Smooth muscle cell (in vitro differentiated cells): ENCODE measurements around the gene MFSD11. TPM values are rescaled to one million over a fixed set of nuclear protein-coding genes. Genes with fewer than 3 reads are reported as not detected.

Source experiments
- DNase-seq: peaks from one replicate; lab custom pipeline; 2025; ENCODE audit not compliant: unreplicated experiment; lab: John Stamatoyannopoulos, UW
- H2AFZ ChIP-seq: fragments of 200-600 bp; sonication (generic); 2 replicates; pipeline ENCODE4 v1.6.0; 2016; ENCODE audit warnings: antibody characterized with exemption, low read depth, mild to moderate bottlenecking
- H3F3A ChIP-seq: fragments of 200-600 bp; sonication (generic); 2 replicates; pipeline ENCODE4 v1.6.0; 2017; ENCODE audit warnings: antibody characterized with exemption, low read depth
- H3K27ac ChIP-seq: fragments of 200-600 bp; sonication (generic); 2 replicates; pipeline ENCODE4 v1.5.1; 2016; ENCODE audit warnings: low read depth, mild to moderate bottlenecking
- H3K27me3 ChIP-seq: fragments of 200-600 bp; sonication (generic); 2 replicates; pipeline ENCODE4 v1.6.1; 2016; ENCODE audit warnings: low read depth, mild to moderate bottlenecking
- H3K36me3 ChIP-seq: fragments of 200-600 bp; sonication (generic); 2 replicates; pipeline ENCODE4 v1.5.1; 2016; ENCODE audit warnings: low read depth
- H3K4me1 ChIP-seq: fragments of 200-600 bp; sonication (generic); 2 replicates; pipeline ENCODE4 v1.5.1; 2016; ENCODE audit warnings: low read depth
- H3K4me2 ChIP-seq: fragments of 200-600 bp; sonication (generic); 2 replicates; pipeline ENCODE4 v1.6.0; 2016; ENCODE audit warnings: mild to moderate bottlenecking
- H3K4me3 ChIP-seq: fragments of 200-600 bp; sonication (generic); 2 replicates; pipeline ENCODE4 v1.5.1; 2016; ENCODE audit warnings: mild to moderate bottlenecking
- H3K79me2 ChIP-seq: fragments of 200-600 bp; sonication (generic); 2 replicates; pipeline ENCODE4 v1.6.0; 2016; ENCODE audit warnings: low read depth, mild to moderate bottlenecking
- H3K9ac ChIP-seq: fragments of 200-600 bp; sonication (generic); 2 replicates; pipeline ENCODE4 v1.6.0; 2016; ENCODE audit warnings: low read depth
- H3K9me3 ChIP-seq: fragments of 200-600 bp; sonication (generic); replicated peaks from 2 replicates; pipeline ENCODE4 v1.5.1; 2016; ENCODE audit warnings: low read depth
- H4K20me1 ChIP-seq: fragments of 200-600 bp; sonication (generic); 2 replicates; pipeline ENCODE4 v1.6.0; 2016; ENCODE audit warnings: low read depth
- WGBS: methylation state at CpG from one replicate; pipeline ENCODE4 v1.1.7; 2016; ENCODE audit warnings: low lambda C conversion rate; 5-methylcytosine and 5-hydroxymethylcytosine counted together
- polyA plus RNA-seq: library from polyadenylated mRNA; unstranded; fragments of >200 nt; fragmentation: Nextera tagmentation; extraction: Ambion mirVana; gene quantifications from 2 replicates; pipeline ENCODE4 v1.2.1, GENCODE V29; 2016
- total RNA-seq: library from RNA; depleted of rRNA; stranded (reverse); fragments of >200 nt; gene quantifications from 2 replicates; pipeline ENCODE4 v1.2.3, GENCODE V29; 2014
- TF ChIP-seq, protein P1 (sequence below): fragments of 200-600 bp; sonication (generic); IDR thresholded peaks from 2 replicates; pipeline ENCODE4 v1.5.1; 2017; ENCODE audit warnings: borderline replicate concordance, mild to moderate bottlenecking, antibody characterized with exemption; ENCODE audit not compliant: insufficient read depth, poor library complexity, severe bottlenecking

MFSD11 gene
- total and polyA plus RNA-seq, 2 experiments from 2014 or later = 28.1 to 56.6 TPM

DNA sequence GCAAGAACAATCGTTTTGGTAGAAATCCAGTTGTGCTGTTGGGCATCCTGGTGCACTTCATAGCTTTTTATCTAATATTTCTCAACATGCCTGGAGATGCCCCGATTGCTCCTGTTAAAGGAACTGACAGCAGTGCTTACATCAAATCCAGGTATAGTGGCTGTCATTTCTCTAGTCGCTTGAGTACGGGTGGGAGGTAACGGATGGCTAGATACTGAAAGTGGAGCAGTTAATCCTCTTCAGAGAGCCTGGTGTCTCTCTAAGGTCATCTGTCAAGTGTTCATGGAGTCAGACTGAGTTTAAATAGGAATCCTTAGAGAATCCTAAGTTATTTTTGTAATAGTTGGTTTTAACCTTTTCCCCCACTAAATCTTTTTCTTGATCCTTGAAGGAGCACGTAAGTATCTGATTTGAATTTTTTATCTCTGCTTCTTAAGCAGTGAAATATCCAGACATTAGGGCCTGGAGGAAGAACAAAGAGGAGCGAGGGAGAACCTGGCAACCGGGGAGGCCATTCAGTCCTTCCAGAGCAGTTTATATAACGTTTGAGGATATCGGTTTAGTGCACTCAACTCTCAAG, 37.2 kb downstream of the MFSD11 start:
- H3K9ac ChIP-seq = no peak overlapping the region
- H3K79me2 ChIP-seq = peaks cover 8% of the 10 kb centered on the region
- no peaks in the 10 kb centered on the region for H3K27me3 ChIP-seq
- H3K36me3 ChIP-seq = peaks cover 8% of the 10 kb centered on the region
- H3F3A ChIP-seq = peaks cover 18% of the 10 kb centered on the region
- TF ChIP-seq, protein P1, sequence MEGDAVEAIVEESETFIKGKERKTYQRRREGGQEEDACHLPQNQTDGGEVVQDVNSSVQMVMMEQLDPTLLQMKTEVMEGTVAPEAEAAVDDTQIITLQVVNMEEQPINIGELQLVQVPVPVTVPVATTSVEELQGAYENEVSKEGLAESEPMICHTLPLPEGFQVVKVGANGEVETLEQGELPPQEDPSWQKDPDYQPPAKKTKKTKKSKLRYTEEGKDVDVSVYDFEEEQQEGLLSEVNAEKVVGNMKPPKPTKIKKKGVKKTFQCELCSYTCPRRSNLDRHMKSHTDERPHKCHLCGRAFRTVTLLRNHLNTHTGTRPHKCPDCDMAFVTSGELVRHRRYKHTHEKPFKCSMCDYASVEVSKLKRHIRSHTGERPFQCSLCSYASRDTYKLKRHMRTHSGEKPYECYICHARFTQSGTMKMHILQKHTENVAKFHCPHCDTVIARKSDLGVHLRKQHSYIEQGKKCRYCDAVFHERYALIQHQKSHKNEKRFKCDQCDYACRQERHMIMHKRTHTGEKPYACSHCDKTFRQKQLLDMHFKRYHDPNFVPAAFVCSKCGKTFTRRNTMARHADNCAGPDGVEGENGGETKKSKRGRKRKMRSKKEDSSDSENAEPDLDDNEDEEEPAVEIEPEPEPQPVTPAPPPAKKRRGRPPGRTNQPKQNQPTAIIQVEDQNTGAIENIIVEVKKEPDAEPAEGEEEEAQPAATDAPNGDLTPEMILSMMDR = no peak
- peak overlapping the region; percentile 6 for H3K4me2 ChIP-seq
- no peak overlapping the region for H3K27ac ChIP-seq
- no peak overlapping the region for H3K4me3 ChIP-seq
- no peaks in the 10 kb centered on the region for H4K20me1 ChIP-seq
- WGBS = 67% methylated on average over 10 of the region's 10 CpGs
- no peak overlapping the region for H2AFZ ChIP-seq
- H3K9me3 ChIP-seq = no peaks in the 10 kb centered on the region
- no peaks in the 10 kb centered on the region for H3K4me1 ChIP-seq
- no peak for DNase-seq

DNA sequence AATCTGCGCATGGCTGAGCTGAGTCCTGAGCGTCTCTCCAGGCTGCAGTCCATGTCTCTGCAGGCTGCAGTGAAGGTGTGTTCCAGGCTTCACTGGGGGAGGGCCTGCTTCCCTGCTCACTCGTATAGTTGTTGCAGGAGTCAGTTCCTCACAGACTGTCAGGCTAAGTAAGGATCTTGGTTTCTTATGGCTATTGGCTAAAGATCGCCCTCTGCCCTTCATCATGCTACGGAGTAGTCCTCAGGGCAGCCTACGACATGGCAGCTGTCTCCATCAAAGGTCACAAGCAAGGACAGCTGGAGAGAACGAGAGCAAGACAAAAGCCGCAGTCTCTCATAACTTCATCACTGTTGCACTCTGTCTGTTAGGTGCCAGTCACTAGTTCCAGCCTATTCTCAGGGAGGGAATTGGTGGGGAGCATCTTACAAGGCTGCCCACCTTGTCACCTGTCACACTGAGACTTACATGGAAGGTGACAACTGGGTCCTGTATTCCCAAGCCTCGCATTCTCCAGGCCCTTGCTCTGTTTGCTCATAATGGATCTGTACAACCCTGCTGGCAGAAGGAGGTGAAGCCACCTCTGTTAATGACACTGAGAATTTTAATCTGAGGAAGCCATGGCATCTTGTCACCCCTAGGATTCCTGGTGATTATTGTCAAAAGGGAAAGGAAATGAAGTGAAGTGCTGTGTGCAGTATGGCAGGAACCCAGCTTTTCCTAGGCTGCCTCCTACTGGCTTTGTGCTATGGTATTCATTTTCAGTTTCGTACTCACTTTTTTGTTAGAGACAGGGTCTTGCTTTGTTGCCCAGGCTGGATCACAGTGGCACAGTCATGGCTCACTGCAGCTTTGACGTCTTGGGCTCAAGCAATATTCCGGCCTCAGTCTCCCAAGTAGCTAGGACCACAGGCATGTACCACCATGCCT, 43.4 kb downstream of the MFSD11 start:
- Histone ChIP-seq H4K20me1 (no peaks in the 10 kb centered on the region), H3K4me1 (no peaks in the 10 kb centered on the region), H3K4me2 (no peak overlapping the region), H3K27ac (no peak overlapping the region), H3K36me3 (peaks cover 4% of the 10 kb centered on the region), H3K79me2 (peaks cover 5% of the 10 kb centered on the region), H3K9me3 (no peaks in the 10 kb centered on the region), H3K4me3 (no peak overlapping the region), H3F3A (no peaks in the 10 kb centered on the region), H3K27me3 (no peaks in the 10 kb centered on the region), H3K9ac (no peak overlapping the region), H2AFZ (no peak overlapping the region)
- 90% methylated on average over 12 of the region's 12 CpGs for WGBS
- no peak for DNase-seq
- TF ChIP-seq, protein P1 = no peak

- 93% methylated on average over 5 of the region's 5 CpGs for WGBS
- TF ChIP-seq, protein P1 = no peak
- DNase-seq = no peak
- Histone ChIP-seq H3F3A (no peaks in the 10 kb centered on the region), H2AFZ (no peak overlapping the region), H3K9me3 (no peaks in the 10 kb centered on the region), H3K4me1 (no peaks in the 10 kb centered on the region), H4K20me1 (no peaks in the 10 kb centered on the region), H3K36me3 (no peaks in the 10 kb centered on the region), H3K27me3 (no peaks in the 10 kb centered on the region), H3K79me2 (no peaks in the 10 kb centered on the region), H3K4me2 (no peak overlapping the region), H3K27ac (no peak overlapping the region), H3K9ac (no peak overlapping the region), H3K4me3 (no peak overlapping the region)
Measured at GRCh38 chr17:76783146-76783545, 45.2 kb downstream of the MFSD11 start.
